Measurements from ENCODE around the gene SLA2.
"Not testable (repeated sequence)": the region's sequence is repeated elsewhere in the genome, so short reads cannot be mapped to it uniquely, and the experiment has no call there.

Gene SLA2

DNA sequence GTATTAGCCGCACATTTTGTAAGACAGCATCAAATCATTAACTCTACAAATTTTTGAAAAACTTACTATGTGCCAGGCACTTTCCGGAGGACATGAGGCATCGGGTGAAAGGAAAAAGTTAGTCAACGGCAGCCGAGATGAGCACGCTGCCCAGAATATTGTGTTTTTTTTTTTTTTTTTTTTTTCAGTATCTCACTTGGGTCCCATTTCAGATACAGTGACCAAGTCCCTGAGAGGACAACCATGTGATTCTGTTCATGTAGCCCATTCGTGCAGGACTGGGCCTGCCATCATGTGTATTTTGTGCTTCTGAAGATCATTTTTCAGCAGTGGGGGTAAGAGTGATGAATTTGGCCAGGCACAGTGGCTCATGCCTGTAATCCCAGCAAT lies 1.3 kb downstream of the SLA2 start:
- no peak for DNase-seq

DNA sequence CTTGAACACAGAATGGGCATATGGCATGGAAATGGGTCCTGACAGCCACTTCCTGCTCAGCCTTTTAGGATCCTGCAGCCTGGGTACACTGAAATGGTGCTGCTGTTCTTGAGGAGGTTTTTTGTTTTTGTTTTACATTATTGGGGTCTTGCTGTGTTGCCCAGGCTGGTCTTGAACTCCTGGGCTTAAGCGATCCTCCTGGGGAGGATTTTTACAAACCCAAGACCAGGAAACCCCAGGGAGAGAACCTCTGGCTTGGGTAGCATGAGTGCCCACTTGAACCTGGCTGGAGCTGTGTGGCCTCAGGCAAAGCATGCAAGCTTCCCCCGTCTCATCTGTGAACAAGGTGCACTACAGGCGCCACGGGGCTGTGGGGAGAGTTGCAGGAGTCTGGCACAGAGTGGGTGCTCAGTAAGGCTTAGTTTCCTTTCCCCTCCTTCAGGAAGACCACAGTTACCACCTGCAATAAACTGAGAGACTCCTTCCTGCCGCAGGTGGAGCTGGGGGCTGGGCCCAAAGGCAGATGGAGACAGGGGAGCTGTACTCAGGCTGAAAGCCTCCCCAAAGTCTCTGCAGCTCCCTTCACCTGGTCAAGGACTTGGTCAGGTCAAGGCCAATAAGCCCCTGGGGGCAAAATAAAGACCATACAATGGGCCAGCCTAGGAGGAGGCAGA lies 1.8 kb downstream of the SLA2 start:
- DNase-seq = no peak

DNA sequence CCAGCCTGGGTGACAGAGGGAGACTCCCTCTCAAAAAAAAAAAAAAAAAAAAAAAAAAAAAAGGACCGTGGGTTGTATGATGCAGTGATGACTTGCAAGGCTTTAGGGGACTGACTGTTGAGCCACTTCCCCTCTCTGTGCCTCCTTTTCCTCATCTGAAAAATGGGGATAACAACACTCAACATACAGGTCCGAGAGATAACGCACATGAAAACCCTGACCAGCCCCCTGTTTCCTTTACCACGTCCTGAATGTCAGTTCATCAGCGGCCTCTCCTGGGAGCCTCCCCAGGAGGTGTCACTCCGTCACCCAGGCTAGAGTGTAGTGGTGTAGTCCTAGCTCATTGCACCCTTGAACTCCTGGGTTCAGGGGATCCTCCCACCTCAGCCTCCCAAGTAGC lies 3.9 kb downstream of the SLA2 start:
- no peak for DNase-seq

- DNase-seq = no peak
These were observed 4.5 kb downstream of the SLA2 start for GRCh38 chr20:36641506-36641843.

- not testable (repeated sequence) for DNase-seq
These were observed 7.1 kb downstream of the SLA2 start for GRCh38 chr20:36638876-36639400.

- no peak for DNase-seq
These were observed 11.7 kb downstream of the SLA2 start for GRCh38 chr20:36634342-36634741.

DNA sequence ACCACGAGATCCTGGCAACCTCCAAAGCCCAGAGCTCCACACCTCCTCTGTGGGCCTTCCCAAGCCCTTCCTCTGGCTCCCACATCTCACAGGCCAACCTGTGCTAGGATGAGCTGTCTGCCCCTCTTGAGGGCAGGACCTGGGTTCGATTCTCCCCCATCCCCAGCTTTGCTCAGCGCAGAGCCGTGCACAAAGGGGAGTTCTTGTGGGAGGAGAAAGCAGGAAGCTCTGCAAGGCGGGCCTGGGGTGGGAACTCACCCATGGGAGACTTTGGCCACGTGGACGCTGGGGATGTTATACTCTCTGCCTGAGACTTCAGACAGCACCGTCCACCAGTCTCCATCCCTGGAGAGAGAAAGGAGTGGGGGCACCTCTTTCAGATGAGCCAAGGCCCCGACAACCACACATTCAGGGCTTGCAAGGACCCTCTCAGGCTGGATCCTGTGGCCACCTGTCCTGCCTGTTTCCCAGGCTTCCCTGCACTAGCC lies 12.7 kb downstream of the SLA2 start:
- no peak for DNase-seq

- peak; percentile 21 for DNase-seq
These were observed 13.3 kb downstream of the SLA2 start for GRCh38 chr20:36632487-36633284.

DNA sequence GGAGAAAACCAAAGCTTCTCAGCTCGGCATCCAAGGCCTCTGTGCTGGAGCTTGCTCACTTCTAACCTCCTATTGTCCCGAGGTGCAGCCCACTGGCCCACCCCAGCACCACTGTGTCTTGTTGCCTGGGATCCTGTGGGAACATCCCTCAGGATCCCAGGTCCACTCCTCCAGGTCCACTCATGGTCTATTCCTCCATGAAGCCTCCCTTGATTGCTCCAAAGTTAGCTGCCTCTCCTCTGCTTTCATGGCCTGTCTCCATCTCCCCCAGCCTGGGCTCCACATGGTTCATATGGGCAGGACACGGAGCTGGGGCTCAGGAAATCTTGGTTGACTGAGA lies 13.9 kb downstream of the SLA2 start:
- no peak for DNase-seq

DNA sequence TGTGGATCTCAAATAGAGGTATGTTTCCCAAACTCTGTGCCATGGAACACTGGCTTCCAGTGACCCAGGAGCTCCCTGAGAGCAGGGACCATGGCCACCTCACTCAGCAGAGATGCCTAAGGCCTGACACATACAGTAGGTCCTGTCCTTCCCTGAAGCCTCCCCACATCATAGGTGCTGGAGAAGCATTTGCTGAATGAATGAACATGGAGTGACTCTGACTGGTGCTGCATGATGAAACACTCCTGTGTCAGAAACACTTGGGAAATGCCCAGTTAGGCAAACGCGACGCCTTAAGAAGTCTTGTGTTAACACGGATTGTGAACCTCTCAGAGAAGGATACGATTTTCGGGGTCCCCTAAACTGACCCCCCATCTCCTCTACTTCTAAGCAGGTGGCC lies 14.3 kb downstream of the SLA2 start:
- DNase-seq = no peak

DNA sequence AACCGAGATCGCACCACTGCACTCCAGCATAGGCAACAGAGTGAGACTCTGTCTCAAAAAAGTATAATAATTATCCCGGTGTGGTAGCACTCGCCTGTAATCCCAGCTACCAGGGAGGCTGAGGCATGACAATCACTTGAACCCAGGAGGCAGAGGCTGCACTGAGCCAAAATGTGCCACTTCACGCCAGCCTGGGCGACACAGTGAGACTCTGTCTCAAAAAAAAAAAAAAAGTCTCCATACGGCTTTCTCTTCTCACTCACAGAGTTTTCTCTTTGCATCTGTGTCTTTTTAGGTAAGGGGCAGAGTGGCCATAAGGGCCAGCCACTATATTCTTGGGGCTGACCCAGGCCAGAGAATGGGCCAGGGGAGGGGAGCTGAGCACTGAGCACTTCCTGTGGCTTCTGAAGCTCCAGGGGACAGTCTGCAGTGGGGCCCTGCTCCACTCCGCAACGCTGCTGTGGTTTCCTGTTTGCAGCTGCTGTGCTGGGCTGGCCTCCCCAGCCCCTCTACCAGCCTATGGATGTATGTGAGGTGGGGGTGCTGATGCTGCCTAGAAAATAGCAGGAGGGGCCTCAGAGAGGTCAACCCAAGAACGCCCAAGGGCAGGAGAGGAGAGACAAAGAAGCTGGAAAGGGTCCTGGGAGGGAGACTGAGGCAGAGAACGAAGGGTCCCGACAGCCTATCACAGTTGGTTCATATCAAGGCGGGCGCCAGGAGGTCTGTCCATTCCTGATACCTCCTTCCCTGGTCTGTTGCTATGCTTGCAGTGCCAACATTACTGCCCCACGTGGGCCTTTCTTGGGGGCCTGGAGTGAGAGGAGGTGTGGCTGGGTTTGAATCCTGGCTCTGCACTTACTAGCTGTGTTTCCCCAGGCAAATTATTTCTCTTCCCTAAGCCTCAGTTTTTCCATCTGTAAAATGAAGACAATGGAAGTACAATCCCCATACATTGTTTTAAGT lies 16.0 kb downstream of the SLA2 start:
- peak; percentile 13 for DNase-seq

GRCh38 chr20:36628076-36628475 lies 17.9 kb downstream of the SLA2 start:
- DNase-seq = no peak

DNA sequence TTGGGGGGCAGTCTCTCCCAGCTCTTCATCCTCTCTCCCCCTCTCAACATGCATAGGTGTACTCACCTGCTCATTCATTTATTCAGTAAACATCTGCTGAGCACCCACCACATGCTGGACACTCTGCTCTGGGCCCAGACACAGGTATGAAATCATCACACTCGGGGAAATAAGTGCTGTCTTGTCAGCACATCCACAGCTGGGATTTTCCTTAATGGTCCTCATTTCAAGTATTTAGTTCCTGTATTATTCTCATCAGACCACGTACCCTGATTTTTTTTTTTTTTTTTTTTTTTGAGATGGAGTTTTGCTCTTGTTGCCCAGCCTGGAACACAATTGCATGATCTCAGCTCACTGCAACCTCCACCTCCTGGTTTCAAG lies 21.1 kb downstream of the SLA2 start:
- DNase-seq = no peak

DNA sequence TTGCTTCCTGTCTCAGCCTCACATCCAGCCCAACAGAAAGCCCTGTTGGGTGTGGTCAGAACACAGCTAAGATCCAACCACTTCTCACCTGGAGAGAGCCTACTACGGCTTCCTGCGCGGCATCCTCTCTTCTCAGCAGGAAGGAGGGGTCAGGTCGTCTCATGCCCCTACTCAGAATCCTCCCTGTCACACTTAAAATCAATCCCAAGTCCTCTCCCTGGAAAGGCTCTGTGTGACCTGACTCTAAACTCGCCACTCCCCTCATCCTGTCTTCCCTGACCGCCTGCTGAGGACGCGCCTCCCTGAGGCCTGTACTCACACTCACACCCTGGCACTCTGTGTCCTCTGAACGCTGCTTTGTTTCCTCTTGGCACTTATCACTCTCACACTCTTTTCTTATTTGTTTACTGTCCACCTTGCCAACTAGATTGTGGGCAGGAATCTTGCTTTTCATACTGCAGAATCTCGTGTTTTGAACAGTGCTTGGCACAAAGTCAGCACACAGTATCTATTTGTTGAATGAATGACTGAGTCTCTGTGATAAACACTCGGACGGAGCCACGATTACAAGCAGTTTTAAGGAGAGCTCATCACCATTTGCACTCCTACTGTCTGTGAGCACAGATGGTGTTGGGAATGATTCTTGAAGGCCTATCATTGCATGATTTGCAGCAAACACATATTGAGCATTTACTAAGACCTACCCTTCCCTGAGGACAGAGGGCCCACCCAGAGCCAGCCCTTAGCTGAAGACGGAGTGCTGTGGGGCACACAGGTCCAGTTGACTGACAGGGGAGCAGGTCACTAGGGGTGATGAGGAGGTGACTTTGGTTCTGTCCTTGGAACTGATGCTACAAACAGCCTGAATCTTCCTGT lies 21.7 kb downstream of the SLA2 start:
- no peak for DNase-seq

GRCh38 chr20:36623444-36623843 lies 22.6 kb downstream of the SLA2 start:
- DNase-seq = no peak

DNA sequence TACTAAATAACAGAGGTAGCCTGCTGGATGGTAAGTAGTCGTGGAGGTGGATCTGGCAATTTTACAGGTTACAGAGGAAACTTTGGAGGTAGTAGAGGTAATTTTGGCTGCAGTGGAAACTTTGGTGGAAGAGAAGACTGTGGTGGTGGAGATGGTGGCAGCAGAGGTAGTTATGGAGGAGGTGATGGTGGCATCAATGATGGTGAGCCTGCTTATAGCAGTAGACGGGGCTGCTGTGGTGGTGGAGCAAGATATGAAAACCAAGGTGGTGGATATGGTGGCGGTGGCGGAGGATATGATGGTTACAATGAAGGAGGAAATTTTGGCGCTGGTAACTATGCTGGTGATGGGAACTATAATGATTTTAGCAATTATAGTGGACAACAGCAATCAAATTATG lies 25.1 kb downstream of the SLA2 start:
- DNase-seq = no peak

- DNase-seq = no peak
These were observed 31.0 kb downstream of the SLA2 start for GRCh38 chr20:36614781-36615557.

GRCh38 chr20:36613974-36614373 lies 32.0 kb downstream of the SLA2 start:
- no peak for DNase-seq

DNA sequence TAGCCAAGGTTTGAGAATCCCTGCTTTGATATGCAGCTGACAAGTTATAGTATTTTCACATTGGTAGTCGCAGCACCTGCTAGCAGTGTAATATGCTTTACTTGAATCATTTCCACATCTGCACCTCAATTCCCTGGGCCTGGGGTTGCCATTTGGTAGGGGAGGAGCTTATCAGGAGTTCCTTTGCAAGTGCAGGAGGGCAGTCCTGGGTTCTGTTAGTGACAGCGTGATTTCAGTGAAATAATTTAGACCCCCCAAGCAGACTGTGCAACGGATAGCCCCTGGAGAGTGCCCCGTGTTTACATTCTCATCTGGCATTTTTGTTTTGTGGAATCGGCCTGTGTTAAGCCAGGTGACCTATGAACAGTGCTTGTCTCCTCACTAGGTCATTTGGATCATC lies 34.4 kb downstream of the SLA2 start:
- no peak for DNase-seq

- not testable (repeated sequence) for DNase-seq
These were observed 37.6 kb downstream of the SLA2 start for GRCh38 chr20:36608388-36608728.

DNA sequence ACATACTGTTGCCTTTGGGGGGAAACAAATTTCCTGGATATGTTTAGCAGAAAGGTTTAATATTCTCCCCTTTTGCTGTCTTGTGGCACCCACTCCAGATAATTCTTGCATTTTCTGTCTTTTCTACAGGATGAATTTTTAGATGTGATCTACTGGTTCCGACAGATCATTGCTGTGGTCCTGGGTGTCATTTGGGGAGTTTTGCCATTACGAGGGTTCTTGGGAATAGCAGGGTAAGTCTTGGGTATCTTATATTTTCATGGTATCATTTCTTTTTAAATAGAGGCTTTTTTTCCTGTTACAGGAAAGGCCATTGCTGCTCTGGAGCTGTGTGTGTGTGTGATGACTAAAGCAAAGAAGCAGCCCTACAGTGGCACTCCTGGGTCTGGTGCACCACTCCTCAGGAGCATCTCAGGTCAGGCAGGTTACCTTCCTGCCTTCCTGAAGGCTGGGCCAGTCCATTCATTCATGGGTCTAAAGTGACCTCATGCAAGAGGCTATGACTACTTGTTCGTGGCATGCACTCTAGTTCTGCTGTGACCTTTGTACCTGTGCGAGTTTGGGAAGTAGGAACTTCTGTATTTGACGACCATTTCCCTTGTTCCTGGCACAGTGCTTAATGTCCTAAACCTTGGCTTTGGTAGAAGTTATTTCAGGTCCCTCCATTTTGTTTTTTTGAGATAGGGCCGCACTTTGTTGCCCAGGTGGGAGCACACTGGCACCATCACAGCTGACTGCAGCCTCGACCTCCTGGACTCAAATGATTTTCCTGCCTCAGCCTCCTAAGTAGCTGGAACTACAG lies 38.2 kb downstream of the SLA2 start:
- no peak for DNase-seq
